ENCODE measurements around the gene DUOXA1.
"Not testable (repeated sequence)": the region's sequence is repeated elsewhere in the genome, so short reads cannot be mapped to it uniquely, and the experiment has no call there.

DUOXA1 gene

GRCh38 chr15:45089712-45090373 is 39.8 kb downstream of the DUOXA1 start:
- DNase-seq (ENCODE audit: low spot score): no peak

GRCh38 chr15:45088801-45089711 is 40.6 kb downstream of the DUOXA1 start:
- no peak for DNase-seq (ENCODE audit: low spot score)

GRCh38 chr15:45087513-45087912 is 42.2 kb downstream of the DUOXA1 start:
- DNase-seq (ENCODE audit: low spot score): no peak

GRCh38 chr15:45084163-45084562 is 45.5 kb downstream of the DUOXA1 start:
- DNase-seq (ENCODE audit: low spot score): no peak

- no peak for DNase-seq (ENCODE audit: low spot score)
These were observed 46.5 kb downstream of the DUOXA1 start for GRCh38 chr15:45083223-45083622.

- not testable (repeated sequence) for DNase-seq (ENCODE audit: low spot score)
These were observed 47.3 kb downstream of the DUOXA1 start for GRCh38 chr15:45082412-45082811.

GRCh38 chr15:45080593-45080992 is 49.1 kb downstream of the DUOXA1 start:
- DNase-seq (ENCODE audit: low spot score): not testable (repeated sequence)

GRCh38 chr15:45079628-45080246 is 49.9 kb downstream of the DUOXA1 start:
- DNase-seq (ENCODE audit: low spot score): not testable (repeated sequence)

GRCh38 chr15:45079201-45079600 is 50.5 kb downstream of the DUOXA1 start:
- DNase-seq (ENCODE audit: low spot score): not testable (repeated sequence)

GRCh38 chr15:45077391-45077790 is 52.3 kb downstream of the DUOXA1 start:
- DNase-seq (ENCODE audit: low spot score): not testable (repeated sequence)

GRCh38 chr15:45075440-45076320 is 54.0 kb downstream of the DUOXA1 start:
- DNase-seq (ENCODE audit: low spot score): not testable (repeated sequence)

- not testable (repeated sequence) for DNase-seq (ENCODE audit: low spot score)
These were observed 56.1 kb downstream of the DUOXA1 start for GRCh38 chr15:45073602-45074001.

GRCh38 chr15:45069942-45070360 is 59.7 kb downstream of the DUOXA1 start:
- not testable (repeated sequence) for DNase-seq (ENCODE audit: low spot score)
